Chondrocyte (in vitro differentiated cells): ENCODE data around the gene C10orf90. TPM values are rescaled to one million over a fixed set of nuclear protein-coding genes. Genes with fewer than 3 reads are reported as not detected.

Source experiments
- DNase-seq: peaks from one replicate; pipeline ENCODE4 v3.0.0; 2021; ENCODE audit warnings: mixed read lengths, low spot score
- H3K27ac Mint-ChIP-seq: one replicate; pipeline ENCODE4 v1.8.0; 2021; ENCODE audit warnings: mild to moderate bottlenecking, moderate library complexity, mixed read lengths; ENCODE audit not compliant: unreplicated experiment
- H3K27me3 Mint-ChIP-seq: 2 replicates; pipeline ENCODE4 v1.8.0; 2021; ENCODE audit warnings: low read depth, mixed read lengths
- H3K36me3 Mint-ChIP-seq: 2 replicates; pipeline ENCODE4 v1.8.0; 2021; ENCODE audit warnings: low read depth, mixed read lengths
- H3K4me1 Mint-ChIP-seq: 2 replicates; pipeline ENCODE4 v1.8.0; 2021; ENCODE audit warnings: low read depth, mild to moderate bottlenecking, mixed read lengths
- H3K4me3 Mint-ChIP-seq: one replicate; pipeline ENCODE4 v1.8.0; 2021; ENCODE audit warnings: mild to moderate bottlenecking, moderate library complexity, mixed read lengths; ENCODE audit not compliant: unreplicated experiment
- H3K9me3 Mint-ChIP-seq: 2 replicates; pipeline ENCODE4 v1.8.0; 2021; ENCODE audit warnings: low read depth, mixed read lengths
- total RNA-seq: library from RNA; stranded (reverse); gene quantifications from 3 replicates; pipeline ENCODE4 v1.2.1, GENCODE V29; 2021
- TF ChIP-seq, protein P1 (sequence below): fragments of 200-600 bp; sonication (generic); IDR thresholded peaks from 2 replicates; pipeline ENCODE4 v1.5.0; 2021; ENCODE audit warnings: antibody characterized with exemption, mild to moderate bottlenecking, moderate library complexity

C10orf90 gene
- total RNA-seq, 1 donor from 2014 or later: not detected

DNA sequence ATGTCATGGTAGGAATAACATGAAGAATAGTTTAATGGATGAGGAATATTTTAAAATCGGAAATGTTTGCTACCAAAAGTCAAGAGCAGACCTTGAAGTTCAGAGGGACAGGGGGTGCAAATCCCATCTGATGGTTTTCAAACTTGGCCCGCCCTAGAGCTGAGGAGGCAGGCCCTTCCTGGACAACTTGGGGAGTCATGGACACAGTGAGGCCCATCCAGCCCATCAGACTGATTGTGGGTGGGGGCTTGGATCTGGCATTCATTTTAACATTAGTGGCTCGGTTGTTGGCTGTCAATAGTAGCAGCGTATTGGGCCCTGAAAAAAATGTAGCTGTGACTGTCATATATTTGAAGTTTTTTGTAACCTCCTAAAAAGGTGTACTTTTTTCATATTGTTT lies 2.0 kb downstream of the C10orf90 start:
- TF ChIP-seq, protein P1, sequence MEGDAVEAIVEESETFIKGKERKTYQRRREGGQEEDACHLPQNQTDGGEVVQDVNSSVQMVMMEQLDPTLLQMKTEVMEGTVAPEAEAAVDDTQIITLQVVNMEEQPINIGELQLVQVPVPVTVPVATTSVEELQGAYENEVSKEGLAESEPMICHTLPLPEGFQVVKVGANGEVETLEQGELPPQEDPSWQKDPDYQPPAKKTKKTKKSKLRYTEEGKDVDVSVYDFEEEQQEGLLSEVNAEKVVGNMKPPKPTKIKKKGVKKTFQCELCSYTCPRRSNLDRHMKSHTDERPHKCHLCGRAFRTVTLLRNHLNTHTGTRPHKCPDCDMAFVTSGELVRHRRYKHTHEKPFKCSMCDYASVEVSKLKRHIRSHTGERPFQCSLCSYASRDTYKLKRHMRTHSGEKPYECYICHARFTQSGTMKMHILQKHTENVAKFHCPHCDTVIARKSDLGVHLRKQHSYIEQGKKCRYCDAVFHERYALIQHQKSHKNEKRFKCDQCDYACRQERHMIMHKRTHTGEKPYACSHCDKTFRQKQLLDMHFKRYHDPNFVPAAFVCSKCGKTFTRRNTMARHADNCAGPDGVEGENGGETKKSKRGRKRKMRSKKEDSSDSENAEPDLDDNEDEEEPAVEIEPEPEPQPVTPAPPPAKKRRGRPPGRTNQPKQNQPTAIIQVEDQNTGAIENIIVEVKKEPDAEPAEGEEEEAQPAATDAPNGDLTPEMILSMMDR: no peak

DNA sequence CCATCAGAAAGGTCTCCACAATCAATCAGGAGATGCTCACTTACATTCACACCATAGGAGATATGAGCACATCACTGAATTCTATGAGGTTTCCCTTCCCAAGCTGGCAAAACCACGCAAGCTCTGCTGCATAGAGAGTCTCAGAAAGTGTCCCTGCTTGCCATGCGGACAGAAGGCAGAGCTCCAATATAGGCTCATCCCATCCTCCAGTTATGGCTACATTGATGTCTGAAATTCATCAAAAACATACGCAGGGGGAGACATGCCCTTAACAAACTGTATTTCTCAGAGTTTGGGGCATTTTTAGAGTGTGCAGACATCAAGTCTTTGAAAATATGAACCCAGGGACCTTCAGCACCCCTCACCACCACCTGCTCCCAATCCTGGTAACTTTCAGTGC lies 2.9 kb downstream of the C10orf90 start:
- Mint-ChIP-seq H3K36me3 (no peaks in the 10 kb centered on the region), H3K27ac (no peak overlapping the region), H3K9me3 (no peaks in the 10 kb centered on the region)

More for the DNA sequence above, 2.0 kb downstream of the C10orf90 start:
- H3K9me3 Mint-ChIP-seq: no peaks in the 10 kb centered on the region
- peaks cover 18% of the 10 kb centered on the region for H3K27me3 Mint-ChIP-seq
- H3K36me3 Mint-ChIP-seq: no peaks in the 10 kb centered on the region
- H3K27ac Mint-ChIP-seq: no peak overlapping the region
- DNase-seq: no peak
- no peak overlapping the region for H3K4me3 Mint-ChIP-seq
- peaks cover 12% of the 10 kb centered on the region for H3K4me1 Mint-ChIP-seq

DNA sequence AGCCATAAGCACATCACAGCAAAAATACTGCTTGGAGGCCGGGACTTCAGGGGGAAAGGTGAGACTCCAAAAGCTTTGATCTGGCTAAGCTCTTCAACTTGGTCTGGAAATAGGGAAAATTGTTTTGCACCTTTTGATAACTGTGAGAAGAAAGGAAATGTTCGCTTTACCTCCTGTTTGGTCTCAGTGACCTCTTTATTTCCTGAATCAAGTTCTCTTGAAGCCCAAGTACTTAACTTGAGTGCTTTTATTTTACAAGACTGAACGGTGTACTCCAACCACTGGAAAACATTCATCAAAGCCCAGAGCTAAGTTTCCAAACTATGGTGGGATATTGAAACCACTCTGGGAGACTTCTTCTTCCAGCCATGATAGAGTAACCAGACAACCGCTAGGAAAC lies 5.3 kb downstream of the C10orf90 start:
- TF ChIP-seq, protein P1: no peak
- Mint-ChIP-seq H3K36me3 (no peaks in the 10 kb centered on the region), H3K27me3 (peaks cover 11% of the 10 kb centered on the region), H3K9me3 (no peaks in the 10 kb centered on the region), H3K4me3 (no peak overlapping the region), H3K4me1 (peaks cover 29% of the 10 kb centered on the region), H3K27ac (no peak overlapping the region)
- no peak for DNase-seq

More for the DNA sequence above, 2.9 kb downstream of the C10orf90 start:
- Mint-ChIP-seq H3K4me1 (peaks cover 22% of the 10 kb centered on the region), H3K4me3 (no peak overlapping the region), H3K27me3 (peaks cover 18% of the 10 kb centered on the region)
- TF ChIP-seq, protein P1: no peak
- DNase-seq: no peak

DNA sequence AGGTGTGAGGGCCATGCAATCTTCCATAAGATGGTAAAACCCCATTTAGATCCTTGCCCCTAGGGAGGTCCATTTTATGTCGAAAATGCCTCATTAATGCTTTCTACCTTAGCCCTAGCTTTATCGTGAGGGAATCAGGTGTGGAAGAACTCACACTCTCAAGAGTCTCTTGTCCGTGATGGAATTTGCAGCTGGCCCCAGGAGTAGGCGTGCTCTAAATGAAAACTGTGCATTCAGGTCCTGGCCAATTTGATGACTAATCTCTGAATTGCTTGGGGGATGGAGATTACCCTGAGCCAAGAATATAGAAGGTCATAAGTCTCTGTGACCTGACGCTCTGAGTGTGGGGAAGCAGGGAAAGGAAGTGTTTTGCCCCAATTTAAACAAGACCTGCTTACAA lies 6.6 kb downstream of the C10orf90 start:
- TF ChIP-seq, protein P1: no peak
- Mint-ChIP-seq H3K4me1 (peaks cover 29% of the 10 kb centered on the region), H3K4me3 (no peak overlapping the region), H3K27ac (peak overlapping the region; percentile 58), H3K9me3 (no peaks in the 10 kb centered on the region), H3K27me3 (peaks cover 1% of the 10 kb centered on the region), H3K36me3 (no peaks in the 10 kb centered on the region)
- DNase-seq: no peak

DNA sequence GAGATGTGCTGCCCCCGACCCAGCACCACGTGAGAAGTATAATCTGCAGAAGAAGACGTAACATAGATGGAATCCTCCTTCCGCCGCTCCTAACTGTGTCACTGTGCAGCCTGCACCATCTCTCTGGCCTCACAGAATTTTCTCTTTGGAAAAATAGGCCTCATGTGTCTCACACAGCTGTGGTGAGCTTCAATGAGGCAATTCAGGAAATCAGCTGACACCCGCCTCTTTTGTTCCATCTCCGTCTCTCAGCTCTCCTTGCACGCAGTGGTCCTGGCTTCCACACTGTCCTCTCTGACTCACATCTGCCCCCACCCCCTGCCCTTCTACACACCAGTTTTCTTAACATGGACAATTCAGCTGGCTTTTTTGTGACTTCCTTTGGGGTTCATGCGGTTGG lies 7.2 kb downstream of the C10orf90 start:
- TF ChIP-seq, protein P1: no peak
- no peaks in the 10 kb centered on the region for H3K36me3 Mint-ChIP-seq
- DNase-seq: no peak
- no peak overlapping the region for H3K4me3 Mint-ChIP-seq
- H3K27ac Mint-ChIP-seq: peak overlapping the region; percentile 92
- peaks cover 29% of the 10 kb centered on the region for H3K4me1 Mint-ChIP-seq
- peaks cover 1% of the 10 kb centered on the region for H3K27me3 Mint-ChIP-seq
- no peaks in the 10 kb centered on the region for H3K9me3 Mint-ChIP-seq
